ENCODE results near the gene RPRD2. TPM values are rescaled to one million over a fixed set of nuclear protein-coding genes. Genes with fewer than 3 reads are reported as not detected.

Gene RPRD2
- total RNA-seq, 1 donor from 2014 or later: 32.0 TPM

DNA sequence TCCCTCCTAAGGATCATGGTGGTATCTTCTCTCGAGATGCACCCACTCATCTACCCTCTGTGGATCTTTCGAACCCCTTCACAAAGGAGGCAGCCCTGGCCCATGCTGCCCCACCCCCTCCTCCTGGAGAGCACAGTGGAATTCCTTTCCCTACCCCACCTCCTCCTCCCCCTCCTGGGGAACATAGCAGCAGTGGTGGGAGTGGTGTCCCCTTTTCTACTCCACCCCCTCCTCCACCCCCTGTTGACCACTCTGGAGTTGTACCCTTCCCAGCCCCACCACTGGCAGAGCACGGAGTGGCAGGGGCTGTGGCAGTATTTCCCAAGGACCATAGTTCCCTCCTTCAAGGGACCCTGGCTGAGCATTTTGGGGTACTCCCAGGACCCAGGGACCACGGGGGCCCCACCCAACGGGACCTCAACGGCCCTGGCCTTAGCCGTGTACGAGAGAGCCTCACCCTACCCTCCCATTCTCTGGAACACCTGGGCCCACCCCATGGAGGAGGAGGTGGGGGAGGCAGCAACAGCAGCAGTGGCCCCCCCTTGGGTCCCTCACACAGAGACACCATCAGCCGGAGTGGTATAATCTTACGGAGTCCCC lies 108.8 kb downstream of the RPRD2 start:
- intact Hi-C loops (cut with DNase I): no loop called here
- TF ChIP-seq, protein P1, sequence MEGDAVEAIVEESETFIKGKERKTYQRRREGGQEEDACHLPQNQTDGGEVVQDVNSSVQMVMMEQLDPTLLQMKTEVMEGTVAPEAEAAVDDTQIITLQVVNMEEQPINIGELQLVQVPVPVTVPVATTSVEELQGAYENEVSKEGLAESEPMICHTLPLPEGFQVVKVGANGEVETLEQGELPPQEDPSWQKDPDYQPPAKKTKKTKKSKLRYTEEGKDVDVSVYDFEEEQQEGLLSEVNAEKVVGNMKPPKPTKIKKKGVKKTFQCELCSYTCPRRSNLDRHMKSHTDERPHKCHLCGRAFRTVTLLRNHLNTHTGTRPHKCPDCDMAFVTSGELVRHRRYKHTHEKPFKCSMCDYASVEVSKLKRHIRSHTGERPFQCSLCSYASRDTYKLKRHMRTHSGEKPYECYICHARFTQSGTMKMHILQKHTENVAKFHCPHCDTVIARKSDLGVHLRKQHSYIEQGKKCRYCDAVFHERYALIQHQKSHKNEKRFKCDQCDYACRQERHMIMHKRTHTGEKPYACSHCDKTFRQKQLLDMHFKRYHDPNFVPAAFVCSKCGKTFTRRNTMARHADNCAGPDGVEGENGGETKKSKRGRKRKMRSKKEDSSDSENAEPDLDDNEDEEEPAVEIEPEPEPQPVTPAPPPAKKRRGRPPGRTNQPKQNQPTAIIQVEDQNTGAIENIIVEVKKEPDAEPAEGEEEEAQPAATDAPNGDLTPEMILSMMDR (IDR thresholded peaks at IDR 0.05): no peak
- Histone ChIP-seq H3K27ac (no peak overlapping the region), H3K36me3 (peaks cover 45% of the 10 kb centered on the region), H3K9me3 (no peaks in the 10 kb centered on the region), H3K4me3 (no peak overlapping the region), H3K27me3 (ENCODE audit: low read depth) (no peaks in the 10 kb centered on the region), H3K4me1 (no peaks in the 10 kb centered on the region)
- ATAC-seq (peak; percentile 15 to 22), DNase-seq (no peak)

DNA sequence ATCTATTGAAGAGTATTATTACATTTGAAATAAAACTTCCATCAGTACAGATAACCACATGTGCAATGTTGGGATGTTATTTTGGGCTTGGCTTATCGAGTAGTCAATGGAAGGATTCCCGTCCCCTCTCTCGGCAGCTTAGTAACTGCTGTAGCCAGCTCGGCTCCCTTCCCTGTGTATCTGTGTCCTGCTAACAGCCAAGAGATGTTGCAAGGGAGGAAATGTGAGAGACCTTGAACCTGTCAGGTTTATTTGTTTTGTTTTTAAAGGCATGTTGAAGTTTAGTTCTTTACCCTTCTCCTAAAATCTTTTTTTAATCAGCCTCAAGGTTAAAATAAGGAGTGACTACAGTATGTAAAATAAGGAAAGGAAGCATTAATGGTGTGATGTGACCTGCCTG lies 109.7 kb downstream of the RPRD2 start:
- intact Hi-C loops (cut with DNase I): no loop called here
- no peaks in the 10 kb centered on the region for H3K9me3 ChIP-seq
- peaks cover 4% of the 10 kb centered on the region for H3K4me1 ChIP-seq
- TF ChIP-seq, protein P1 (IDR thresholded peaks at IDR 0.05): no peak
- DNase-seq: no peak
- no peaks in the 10 kb centered on the region for H3K27me3 ChIP-seq (ENCODE audit: low read depth)
- peak in 1 of 2 donors; percentile 25 for ATAC-seq
- peaks cover 42% of the 10 kb centered on the region for H3K36me3 ChIP-seq
- no peak overlapping the region for H3K4me3 ChIP-seq
- no peak overlapping the region for H3K27ac ChIP-seq

DNA sequence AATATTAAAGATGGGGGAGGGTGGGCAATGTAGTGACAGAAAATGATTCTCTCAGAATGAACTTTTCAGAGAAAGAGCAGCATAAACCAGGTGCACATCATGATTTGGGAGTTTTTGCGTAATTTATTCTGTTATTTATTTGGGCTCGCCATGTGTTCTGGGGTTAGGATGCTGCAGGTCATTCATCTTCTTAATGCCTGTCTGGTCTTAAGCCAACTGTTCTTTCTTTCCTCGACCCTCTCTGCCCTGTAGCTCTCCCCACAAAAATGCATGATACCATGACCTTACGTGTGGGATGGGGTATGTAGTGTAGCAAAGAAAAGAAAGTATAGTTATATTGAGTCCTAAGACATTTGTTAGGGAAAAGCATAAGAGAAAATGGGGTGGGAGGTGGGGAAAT lies 110.9 kb downstream of the RPRD2 start:
- DNase-seq (no peak), ATAC-seq (no peak)
- intact Hi-C loops (cut with DNase I): no loop called here
- H3K36me3 ChIP-seq: peaks cover 34% of the 10 kb centered on the region
- TF ChIP-seq, protein P1 (IDR thresholded peaks at IDR 0.05): no peak
- no peak overlapping the region for H3K27ac ChIP-seq
- H3K27me3 ChIP-seq (ENCODE audit: low read depth): no peaks in the 10 kb centered on the region
- no peak overlapping the region for H3K4me3 ChIP-seq
- peaks cover 4% of the 10 kb centered on the region for H3K4me1 ChIP-seq
- H3K9me3 ChIP-seq: no peaks in the 10 kb centered on the region

DNA sequence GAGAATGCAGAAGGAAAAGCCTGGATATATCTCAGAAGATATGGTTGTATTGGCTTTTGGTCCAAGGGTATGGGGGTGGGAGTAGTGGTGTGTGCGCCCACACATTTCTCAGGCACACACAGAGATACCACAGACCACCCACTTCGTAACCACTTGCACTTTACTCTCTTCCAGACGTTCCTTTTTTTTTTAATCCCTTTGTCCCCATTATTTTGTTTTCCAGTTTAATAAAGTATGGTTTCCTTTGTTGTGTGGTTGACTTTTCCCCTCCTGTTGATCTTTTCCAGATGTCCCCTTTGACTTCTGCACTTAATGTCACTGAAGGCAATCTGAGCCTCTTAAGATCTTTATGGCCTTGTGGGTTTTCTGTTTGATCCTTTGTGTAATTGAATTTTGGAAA lies 112.8 kb downstream of the RPRD2 start:
- intact Hi-C loops (cut with DNase I): no loop called here
- H3K9me3 ChIP-seq: no peaks in the 10 kb centered on the region

DNA sequence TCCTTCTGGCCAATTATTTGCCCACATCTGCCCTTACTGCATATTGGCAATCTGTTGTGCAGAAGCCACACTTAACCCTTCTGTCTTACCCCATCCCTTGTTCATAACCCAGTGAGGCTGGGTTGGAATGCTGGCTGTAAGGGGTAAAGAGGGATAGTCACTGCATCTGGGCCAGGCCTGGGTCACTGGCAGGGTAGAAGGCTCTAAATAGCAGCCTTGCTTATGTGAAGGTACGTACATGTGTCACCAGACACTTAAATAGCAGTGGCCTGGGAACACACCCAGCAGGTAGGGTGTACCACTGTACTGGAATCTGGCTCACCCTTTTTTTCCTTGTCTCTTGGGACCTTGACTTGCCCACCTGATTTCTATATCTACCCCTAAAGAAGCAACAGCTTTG lies 113.4 kb downstream of the RPRD2 start:
- peaks cover 4% of the 10 kb centered on the region for H3K4me1 ChIP-seq
- no peak overlapping the region for H3K27ac ChIP-seq
- ATAC-seq: peak; percentile 35 to 52
- DNase-seq: no peak
- TF ChIP-seq, protein P1 (IDR thresholded peaks at IDR 0.05): no peak
- H3K4me3 ChIP-seq: no peak overlapping the region
- H3K9me3 ChIP-seq: no peaks in the 10 kb centered on the region
- H3K36me3 ChIP-seq: peaks cover 9% of the 10 kb centered on the region
- no peaks in the 10 kb centered on the region for H3K27me3 ChIP-seq (ENCODE audit: low read depth)
- intact Hi-C loops (cut with DNase I): no loop called here

More for the DNA sequence above, 112.8 kb downstream of the RPRD2 start:
- Histone ChIP-seq H3K27ac (no peak overlapping the region), H3K4me1 (peaks cover 4% of the 10 kb centered on the region), H3K36me3 (peaks cover 15% of the 10 kb centered on the region), H3K27me3 (ENCODE audit: low read depth) (no peaks in the 10 kb centered on the region), H3K4me3 (no peak overlapping the region)
- ATAC-seq: no peak
- no peak for DNase-seq
- TF ChIP-seq, protein P1 (IDR thresholded peaks at IDR 0.05): no peak

Data from lower lobe of right lung (tissue), 2 donors.